T-helper 2 cell treated with Interferon-gamma antibody and Interleukin-4, amounts not matched to agents 5 μg/mL and 100 μg/mL, for 36 hours (primary cell): ENCODE data around the gene DCDC2.
"Not testable (repeated sequence)": the region's sequence is repeated elsewhere in the genome, so short reads cannot be mapped to it uniquely, and the experiment has no call there.

Experiments
- DNase-seq: peaks from one replicate; pipeline ENCODE4 v3.0.0; 2021; ENCODE audit warnings: low spot score
- H3K27ac Mint-ChIP-seq: one replicate; pipeline ENCODE4 v1.8.0; 2021; ENCODE audit warnings: mild to moderate bottlenecking, mixed read lengths
- H3K27me3 Mint-ChIP-seq: one replicate; pipeline ENCODE4 v1.8.0; 2021; ENCODE audit warnings: low read depth, mixed read lengths
- H3K36me3 Mint-ChIP-seq: one replicate; pipeline ENCODE4 v1.8.0; 2021; ENCODE audit warnings: low read depth, mixed read lengths
- H3K4me1 Mint-ChIP-seq: one replicate; pipeline ENCODE4 v1.8.0; 2021; ENCODE audit warnings: low read depth, mixed read lengths
- H3K4me3 Mint-ChIP-seq: one replicate; pipeline ENCODE4 v1.8.0; 2022; ENCODE audit warnings: mild to moderate bottlenecking, moderate library complexity, mixed read lengths
- H3K9me3 Mint-ChIP-seq: one replicate; pipeline ENCODE4 v1.8.0; 2021; ENCODE audit warnings: mixed read lengths

Gene DCDC2

GRCh38 chr6:24357336-24358218, at the start of gene DCDC2:
Gene DCDC2 (minus strand): TSS chr6:24358059. CDS start chr6:24357750, 309 bp downstream.
- Mint-ChIP-seq H3K27ac (no peak within 1 kb of the TSS), H3K4me3 (peak within 1 kb of the TSS; percentile 74), H3K4me1 (peaks cover 14% of the 10 kb centered on the region), H3K9me3 (no peaks in the 10 kb centered on the region), H3K36me3 (no peaks in the 10 kb centered on the region), H3K27me3 (peaks cover 41% of the 10 kb centered on the region)
- DNase-seq: peak; percentile 21

- peaks cover 8% of the 10 kb centered on the region for H3K27me3 Mint-ChIP-seq
- no peaks in the 10 kb centered on the region for H3K9me3 Mint-ChIP-seq
- no peak overlapping the region for H3K27ac Mint-ChIP-seq
- no peak overlapping the region for H3K4me3 Mint-ChIP-seq
- peaks cover 6% of the 10 kb centered on the region for H3K36me3 Mint-ChIP-seq
- DNase-seq: no peak
- peaks cover 25% of the 10 kb centered on the region for H3K4me1 Mint-ChIP-seq
Measured at GRCh38 chr6:24405262-24405661, 47.4 kb upstream of the DCDC2 start.

- Mint-ChIP-seq H3K27me3 (peaks cover 19% of the 10 kb centered on the region), H3K36me3 (peaks cover 6% of the 10 kb centered on the region), H3K4me3 (peak overlapping the region; percentile 97), H3K9me3 (no peaks in the 10 kb centered on the region), H3K27ac (peak overlapping the region; percentile 70), H3K4me1 (peaks cover 25% of the 10 kb centered on the region)
- no peak for DNase-seq
Measured at GRCh38 chr6:24403501-24403824, 45.6 kb upstream of the DCDC2 start.

GRCh38 chr6:24402697-24403500, 45.0 kb upstream of the DCDC2 start, which contains the start of gene MRS2:
Gene MRS2 (plus strand): TSS chr6:24402936. CDS start chr6:24403047, 111 bp downstream.
- H3K4me1 Mint-ChIP-seq: peaks cover 25% of the 10 kb centered on the region
- H3K9me3 Mint-ChIP-seq: no peaks in the 10 kb centered on the region
- peaks cover 6% of the 10 kb centered on the region for H3K36me3 Mint-ChIP-seq
- H3K27me3 Mint-ChIP-seq: peaks cover 20% of the 10 kb centered on the region
- H3K27ac Mint-ChIP-seq: peak within 1 kb of the TSS; percentile 70
- peak; percentile 84 for DNase-seq
- H3K4me3 Mint-ChIP-seq: peak within 1 kb of the TSS; percentile 97

- Mint-ChIP-seq H3K9me3 (peaks cover 4% of the 10 kb centered on the region), H3K36me3 (peaks cover 6% of the 10 kb centered on the region), H3K4me3 (no peak overlapping the region), H3K27me3 (peaks cover 24% of the 10 kb centered on the region), H3K27ac (no peak overlapping the region), H3K4me1 (peaks cover 25% of the 10 kb centered on the region)
- no peak for DNase-seq
Measured at GRCh38 chr6:24401458-24401857, 43.6 kb upstream of the DCDC2 start.

GRCh38 chr6:24400045-24401039, 42.5 kb upstream of the DCDC2 start:
- not testable (repeated sequence) for H3K36me3 Mint-ChIP-seq, H3K9me3 Mint-ChIP-seq, DNase-seq, H3K27ac Mint-ChIP-seq, H3K4me3 Mint-ChIP-seq
- Mint-ChIP-seq H3K27me3 (peaks cover 24% of the 10 kb centered on the region), H3K4me1 (peaks cover 25% of the 10 kb centered on the region)

GRCh38 chr6:24397631-24398030, 39.8 kb upstream of the DCDC2 start:
- DNase-seq: no peak
- H3K27ac Mint-ChIP-seq: no peak overlapping the region
- H3K4me3 Mint-ChIP-seq: no peak overlapping the region
- peaks cover 29% of the 10 kb centered on the region for H3K27me3 Mint-ChIP-seq
- no peaks in the 10 kb centered on the region for H3K36me3 Mint-ChIP-seq
- peaks cover 8% of the 10 kb centered on the region for H3K4me1 Mint-ChIP-seq
- H3K9me3 Mint-ChIP-seq: peaks cover 7% of the 10 kb centered on the region

- H3K4me3 Mint-ChIP-seq: no peak overlapping the region
Measured at GRCh38 chr6:24396824-24397223, 39.0 kb upstream of the DCDC2 start.

GRCh38 chr6:24394780-24395437, 37.0 kb upstream of the DCDC2 start:
- Mint-ChIP-seq H3K36me3 (no peaks in the 10 kb centered on the region), H3K27ac (no peak overlapping the region), H3K4me1 (no peaks in the 10 kb centered on the region), H3K27me3 (peaks cover 18% of the 10 kb centered on the region), H3K4me3 (no peak overlapping the region), H3K9me3 (peaks cover 7% of the 10 kb centered on the region)
- DNase-seq: no peak

More at GRCh38 chr6:24396824-24397223, 39.0 kb upstream of the DCDC2 start:
- no peak for DNase-seq
- Mint-ChIP-seq H3K9me3 (peaks cover 7% of the 10 kb centered on the region), H3K36me3 (no peaks in the 10 kb centered on the region), H3K27ac (no peak overlapping the region), H3K27me3 (peaks cover 29% of the 10 kb centered on the region), H3K4me1 (peaks cover 5% of the 10 kb centered on the region)

GRCh38 chr6:24394061-24394779, 36.4 kb upstream of the DCDC2 start:
- no peak for DNase-seq
- no peaks in the 10 kb centered on the region for H3K36me3 Mint-ChIP-seq
- H3K27me3 Mint-ChIP-seq: peaks cover 11% of the 10 kb centered on the region
- H3K27ac Mint-ChIP-seq: no peak overlapping the region
- H3K9me3 Mint-ChIP-seq: peaks cover 7% of the 10 kb centered on the region
- H3K4me1 Mint-ChIP-seq: no peaks in the 10 kb centered on the region
- H3K4me3 Mint-ChIP-seq: no peak overlapping the region

GRCh38 chr6:24391756-24392405, 34.0 kb upstream of the DCDC2 start:
- H3K36me3 Mint-ChIP-seq: no peaks in the 10 kb centered on the region
- no peak for DNase-seq
- H3K9me3 Mint-ChIP-seq: peaks cover 7% of the 10 kb centered on the region
- H3K27ac Mint-ChIP-seq: no peak overlapping the region
- H3K27me3 Mint-ChIP-seq: peaks cover 5% of the 10 kb centered on the region
- no peak overlapping the region for H3K4me3 Mint-ChIP-seq
- H3K4me1 Mint-ChIP-seq: no peaks in the 10 kb centered on the region

- no peak for DNase-seq
- H3K4me3 Mint-ChIP-seq: no peak overlapping the region
- H3K4me1 Mint-ChIP-seq: no peaks in the 10 kb centered on the region
- peaks cover 5% of the 10 kb centered on the region for H3K27me3 Mint-ChIP-seq
- no peak overlapping the region for H3K27ac Mint-ChIP-seq
- H3K36me3 Mint-ChIP-seq: no peaks in the 10 kb centered on the region
- H3K9me3 Mint-ChIP-seq: peaks cover under 1% of the 10 kb centered on the region
Measured at GRCh38 chr6:24391208-24391607, 33.3 kb upstream of the DCDC2 start.
